CD14-positive monocyte (primary cell): ENCODE data around the gene ASPHD2. TPM values are rescaled to one million over a fixed set of nuclear protein-coding genes. Genes with fewer than 3 reads are reported as not detected.
A peak's percentile ranks its signal among the peaks of the same experiment; 100 is the strongest.

Source experiments
- DNase-seq, 3 donors: peaks; one replicate each; pipeline ENCODE4 v3.0.0-alpha.2; 2011 to 2022
- H2AFZ ChIP-seq: 2 replicates; pipeline ENCODE4 v1.6.0; 2012; ENCODE audit warnings: mild to moderate bottlenecking, low read depth, low read length, inconsistent platforms; ENCODE audit not compliant: insufficient read depth, poor library complexity, severe bottlenecking
- H3K27ac ChIP-seq, 2 donors: 1 replicate in 1 of 2; 2 replicates in 1 of 2; pipeline ENCODE4 v1.5.1; 2012 to 2013; ENCODE audit warnings: low read length in 2 of 2, control low read depth in 1 of 2, inconsistent platforms in 1 of 2, low read depth in 1 of 2, mild to moderate bottlenecking in 1 of 2
- H3K27me3 ChIP-seq, 2 donors: one replicate each; pipeline versions ENCODE4 v1.6.0 to v1.6.1; 2011 to 2013; ENCODE audit warnings: low read length in 2 of 2; ENCODE audit not compliant: control insufficient read depth in 2 of 2, insufficient read depth in 2 of 2
- H3K36me3 ChIP-seq, 2 donors: replicated peaks in 1 of 2; 1 replicate in 1 of 2; 2 replicates in 1 of 2; pipeline versions ENCODE4 v1.5.1 to v1.6.1; 2012 to 2013; ENCODE audit warnings: low read length in 2 of 2, control low read depth in 1 of 2, inconsistent platforms in 1 of 2, mild to moderate bottlenecking in 1 of 2; ENCODE audit not compliant: insufficient read depth in 2 of 2, control insufficient read depth in 1 of 2
- H3K4me1 ChIP-seq, 2 donors: 1 replicate in 1 of 2; 2 replicates in 1 of 2; pipeline versions ENCODE4 v1.5.1 to v1.6.1; 2012 to 2013; ENCODE audit warnings: low read length in 2 of 2, control low read depth in 1 of 2, inconsistent platforms in 1 of 2, mild to moderate bottlenecking in 1 of 2, moderate library complexity in 1 of 2; ENCODE audit not compliant: insufficient read depth in 2 of 2, control insufficient read depth in 1 of 2
- H3K4me2 ChIP-seq: replicated peaks from 2 replicates; pipeline ENCODE3; 2012; ENCODE audit warnings: low read length, moderate library complexity, mild to moderate bottlenecking; ENCODE audit not compliant: poor library complexity, severe bottlenecking; ENCODE audit errors: extremely low read depth
- H3K4me3 ChIP-seq, 3 experiments: fragments of 200-600 bp in 1 of 3; sonication (generic) in 1 of 3; replicated peaks in 1 of 3; 1 replicate in 2 of 3; 2 replicates in 1 of 3; pipeline ENCODE4 v1.5.1; 2011 to 2013; ENCODE audit warnings: low read length in 3 of 3, mild to moderate bottlenecking in 3 of 3, control low read depth in 2 of 3, low read depth in 2 of 3, inconsistent platforms in 1 of 3, moderate library complexity in 1 of 3
- H3K79me2 ChIP-seq: 2 replicates; pipeline ENCODE4 v1.6.0; 2012; ENCODE audit warnings: mild to moderate bottlenecking, control low read depth, inconsistent platforms, low read length, moderate library complexity; ENCODE audit not compliant: insufficient read depth
- H3K9ac ChIP-seq: 2 replicates; pipeline ENCODE4 v1.6.0; 2017; ENCODE audit warnings: low read length, mild to moderate bottlenecking; ENCODE audit not compliant: insufficient read depth, poor library complexity, severe bottlenecking
- H3K9me3 ChIP-seq, 2 donors: replicated peaks in 1 of 2; 1 replicate in 1 of 2; 2 replicates in 1 of 2; pipeline versions ENCODE4 v1.5.1 to v1.6.1; 2012 to 2013; ENCODE audit warnings: low read length in 2 of 2, control low read depth in 1 of 2; ENCODE audit not compliant: control insufficient read depth in 1 of 2, insufficient read depth in 1 of 2
- H4K20me1 ChIP-seq: 2 replicates; pipeline ENCODE4 v1.6.0; 2012; ENCODE audit warnings: mild to moderate bottlenecking, low read length, control low read depth, moderate library complexity; ENCODE audit not compliant: insufficient read depth
- H3K27ac Mint-ChIP-seq, 7 donors: one replicate each; pipeline ENCODE4 v1.8.0; 2020; ENCODE audit warnings: mild to moderate bottlenecking in 7 of 7, mixed read lengths in 7 of 7, moderate library complexity in 6 of 7, inconsistent platforms in 2 of 7
- H3K27me3 Mint-ChIP-seq, 3 donors: one replicate each; pipeline ENCODE4 v1.8.0; 2021 to 2022; ENCODE audit warnings: low read depth in 3 of 3, mild to moderate bottlenecking in 3 of 3, mixed read lengths in 3 of 3, moderate library complexity in 3 of 3, inconsistent platforms in 1 of 3
- H3K36me3 Mint-ChIP-seq, 2 donors: one replicate each; pipeline ENCODE4 v1.8.0; 2020; ENCODE audit warnings: mixed read lengths in 2 of 2, inconsistent platforms in 1 of 2, mild to moderate bottlenecking in 1 of 2
- H3K4me1 Mint-ChIP-seq: one replicate; pipeline ENCODE4 v1.8.0; 2020; ENCODE audit warnings: mild to moderate bottlenecking, mixed read lengths
- H3K4me3 Mint-ChIP-seq, 2 donors: one replicate each; pipeline ENCODE4 v1.8.0; 2020; ENCODE audit warnings: mild to moderate bottlenecking in 2 of 2, mixed read lengths in 2 of 2, moderate library complexity in 1 of 2
- H3K9me3 Mint-ChIP-seq, 7 donors: one replicate each; pipeline ENCODE4 v1.8.0; 2020 to 2022; ENCODE audit warnings: mixed read lengths in 7 of 7, mild to moderate bottlenecking in 6 of 7, moderate library complexity in 6 of 7, inconsistent platforms in 2 of 7
- WGBS: methylation state at CpG from one replicate; pipeline ENCODE4 v1.1.5; 2013; ENCODE audit warnings: missing lambda C conversion rate; ENCODE audit not compliant: insufficient coverage; 5-methylcytosine and 5-hydroxymethylcytosine counted together
- intact Hi-C, 2 donors: fragments of 100-400 bp; cut with micrococcal nuclease; formaldehyde crosslinking; loops; one replicate each; pipeline versions ENCODE4 v1.15.0 to v1.15.1; 2023
- polyA plus RNA-seq, 3 donors: library from polyadenylated mRNA; depleted of rRNA in 1 of 3; unstranded in 2 of 3; stranded (reverse) in 1 of 3; fragments of 300-500 nt in 2 of 3; fragments of >200 nt in 1 of 3; fragmentation: Illumina TruSeq in 2 of 3; gene quantifications; 1 replicate in 2 of 3; 2 replicates in 1 of 3; pipeline ENCODE4 v1.2.3, GENCODE V29; 2012 to 2021
- TF ChIP-seq, protein P1 (sequence below): fragments of 200-600 bp; IDR thresholded peaks from one replicate; pipeline ENCODE4 v1.8.0; 2022; ENCODE audit warnings: antibody characterized with exemption, mild to moderate bottlenecking

ASPHD2 gene
- polyA plus RNA-seq, 3 donors, result 2.6 to 6.2 (median 4.1) TPM

DNA sequence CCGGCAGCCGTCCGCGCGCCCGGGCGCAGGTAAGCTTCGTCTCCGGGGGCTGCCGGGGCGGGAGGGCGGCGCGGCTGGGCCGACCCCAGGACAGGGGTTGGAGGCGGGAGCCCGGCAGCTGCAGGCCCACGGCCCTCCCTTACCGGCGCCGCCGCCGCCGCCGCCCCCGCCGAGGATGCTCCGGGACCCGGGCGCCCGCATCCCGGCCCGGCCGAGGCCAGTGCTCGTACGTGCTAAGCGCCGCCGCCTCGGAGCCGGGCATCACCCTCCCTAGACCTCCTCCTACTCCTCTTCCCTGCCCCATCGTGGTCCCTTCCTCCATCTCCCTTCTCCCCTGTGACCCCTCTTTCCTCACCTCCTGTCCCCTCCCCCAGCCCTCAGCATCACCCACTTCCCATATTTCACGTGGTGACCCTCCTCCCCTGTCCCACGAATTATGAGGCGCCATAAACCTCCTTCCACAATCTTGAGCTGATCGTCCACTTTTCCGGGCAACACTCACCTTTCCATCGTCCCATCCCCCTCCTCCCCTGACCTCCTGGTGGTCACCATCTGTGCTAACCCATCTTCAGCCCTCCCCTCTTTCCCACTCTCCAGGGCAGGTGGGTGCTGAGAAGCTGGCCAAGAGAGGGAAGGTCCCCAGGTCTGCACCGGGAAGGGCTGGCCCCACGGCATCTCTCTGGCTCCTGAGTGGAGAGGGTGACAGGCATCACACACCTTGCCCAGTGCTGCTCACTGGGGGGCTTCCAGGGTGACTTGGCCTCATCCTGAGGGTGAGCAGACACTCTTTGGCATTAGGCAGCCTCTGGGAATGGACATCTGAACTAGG, 612 bp downstream of the ASPHD2 start:
- no peaks in the 10 kb centered on the region for H3K9me3 ChIP-seq
- Mint-ChIP-seq H3K27ac (peak overlapping the region; percentile 67 to 90 (median 84)), H3K36me3 (peaks cover 11 to 15% of the 10 kb centered on the region in 2 donors), H3K4me1 (peaks cover 60% of the 10 kb centered on the region), H3K9me3 (peaks cover 0 to 2% (median 0%) of the 10 kb centered on the region in 7 donors), H3K27me3 (peaks cover 0 to 4% (median 3%) of the 10 kb centered on the region in 3 donors), H3K4me3 (peak overlapping the region; percentile 84 to 89)
- H3K79me2 ChIP-seq, result peaks cover 32% of the 10 kb centered on the region
- peak overlapping the region; percentile 49 to 52 for H3K27ac ChIP-seq
- H3K27me3 ChIP-seq, result no peaks in the 10 kb centered on the region
- H3K4me3 ChIP-seq, result peak overlapping the region; percentile 50 to 78 (median 57)
- TF ChIP-seq, protein P1, sequence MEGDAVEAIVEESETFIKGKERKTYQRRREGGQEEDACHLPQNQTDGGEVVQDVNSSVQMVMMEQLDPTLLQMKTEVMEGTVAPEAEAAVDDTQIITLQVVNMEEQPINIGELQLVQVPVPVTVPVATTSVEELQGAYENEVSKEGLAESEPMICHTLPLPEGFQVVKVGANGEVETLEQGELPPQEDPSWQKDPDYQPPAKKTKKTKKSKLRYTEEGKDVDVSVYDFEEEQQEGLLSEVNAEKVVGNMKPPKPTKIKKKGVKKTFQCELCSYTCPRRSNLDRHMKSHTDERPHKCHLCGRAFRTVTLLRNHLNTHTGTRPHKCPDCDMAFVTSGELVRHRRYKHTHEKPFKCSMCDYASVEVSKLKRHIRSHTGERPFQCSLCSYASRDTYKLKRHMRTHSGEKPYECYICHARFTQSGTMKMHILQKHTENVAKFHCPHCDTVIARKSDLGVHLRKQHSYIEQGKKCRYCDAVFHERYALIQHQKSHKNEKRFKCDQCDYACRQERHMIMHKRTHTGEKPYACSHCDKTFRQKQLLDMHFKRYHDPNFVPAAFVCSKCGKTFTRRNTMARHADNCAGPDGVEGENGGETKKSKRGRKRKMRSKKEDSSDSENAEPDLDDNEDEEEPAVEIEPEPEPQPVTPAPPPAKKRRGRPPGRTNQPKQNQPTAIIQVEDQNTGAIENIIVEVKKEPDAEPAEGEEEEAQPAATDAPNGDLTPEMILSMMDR, result no peak
- H3K9ac ChIP-seq, result peak overlapping the region; percentile 56
- H3K4me1 ChIP-seq, result peaks cover 56 to 62% of the 10 kb centered on the region in 2 donors
- WGBS, result 8% methylated on average over 45 of the region's 50 CpGs
- H3K4me2 ChIP-seq, result peak overlapping the region; percentile 85
- H3K36me3 ChIP-seq, result peaks cover 5 to 13% of the 10 kb centered on the region in 2 donors
- peak overlapping the region; percentile 77 for H2AFZ ChIP-seq
- intact Hi-C loops, result loop anchor here in 1 of 2 donors (5.0 kb wide), 2 partner anchors 53 to 158 kb away; partner anchors contain the start of genes HPS4 and SRRD
- DNase-seq, result peak; percentile 6 to 38 (median 14)
- no peaks in the 10 kb centered on the region for H4K20me1 ChIP-seq

DNA sequence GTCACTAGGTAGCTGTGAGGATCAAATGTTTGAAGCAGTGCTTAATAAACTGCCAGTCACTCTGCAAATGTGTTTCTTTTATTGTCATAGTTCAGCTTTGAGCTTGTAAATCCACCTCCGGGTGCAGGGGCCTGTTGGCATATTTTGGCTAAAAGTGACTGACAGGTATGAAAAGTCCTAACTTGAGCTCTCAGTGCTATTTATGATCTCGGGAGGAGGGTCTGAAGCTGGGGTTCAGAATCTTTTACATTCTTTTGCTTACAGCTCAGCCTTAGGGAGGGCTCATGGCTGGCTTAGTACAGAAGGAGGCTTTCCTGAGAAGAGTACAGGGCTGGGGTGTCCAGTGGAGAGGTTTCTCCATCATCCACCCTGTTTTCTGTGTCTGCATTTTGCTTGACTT, 1.5 kb downstream of the ASPHD2 start:
- Mint-ChIP-seq H3K9me3 (peaks cover 0 to 2% (median 0%) of the 10 kb centered on the region in 7 donors), H3K4me1 (peaks cover 69% of the 10 kb centered on the region), H3K27ac (peak overlapping the region in 6 of 7 donors; percentile 44 to 88 (median 72)), H3K4me3 (peak overlapping the region; percentile 84 to 89), H3K36me3 (peaks cover 13 to 17% of the 10 kb centered on the region in 2 donors), H3K27me3 (peaks cover 0 to 3% (median 1%) of the 10 kb centered on the region in 3 donors)
- Histone ChIP-seq H3K9ac (no peak overlapping the region), H3K4me2 (peak overlapping the region; percentile 85), H3K9me3 (no peaks in the 10 kb centered on the region), H3K27ac (no peak overlapping the region), H4K20me1 (no peaks in the 10 kb centered on the region), H3K27me3 (no peaks in the 10 kb centered on the region), H3K4me1 (peaks cover 66 to 71% of the 10 kb centered on the region in 2 donors), H3K79me2 (peaks cover 32% of the 10 kb centered on the region), H3K4me3 (peak overlapping the region in 1 of 3 experiments; percentile 78), H3K36me3 (peaks cover 5 to 13% of the 10 kb centered on the region in 2 donors), H2AFZ (no peak overlapping the region)
- no peak for DNase-seq
- TF ChIP-seq, protein P1, result no peak
- intact Hi-C loops, result loop anchor here in 1 of 2 donors (5.0 kb wide), 1 partner anchor 52 kb away; the partner anchor contains the start of genes HPS4 and SRRD
- WGBS, result 88% methylated on average over 1 of the region's 2 CpGs
